Heart right ventricle (tissue), 16 donors: ENCODE measurements around the gene CDC25C. TPM values are rescaled to one million over a fixed set of nuclear protein-coding genes. Genes with fewer than 3 reads are reported as not detected.

Source experiments
- ATAC-seq, 8 donors: fragments of 200-7000 bp; cut with Tn5 transposase; one replicate each; pipeline ENCODE4 v1.9.1; 2020; ENCODE audit warnings: mild to moderate bottlenecking in 8 of 8, moderate library complexity in 8 of 8, moderate number of reproducible peaks in 1 of 8
- DNase-seq, 2 donors: peaks; one replicate each; pipeline ENCODE4 v3.0.0-alpha.2; 2020
- H3K27ac ChIP-seq, 10 donors: fragments of 200-600 bp; sonication (generic) in 2 of 10; one replicate each; pipeline versions ENCODE4 v1.5.0 to v1.8.0; 2020 to 2022; ENCODE audit warnings: mild to moderate bottlenecking in 3 of 10
- H3K27me3 ChIP-seq, 7 donors: fragments of 200-600 bp; one replicate each; pipeline ENCODE4 v1.8.0; 2021 to 2022; ENCODE audit warnings: mild to moderate bottlenecking in 2 of 7
- H3K36me3 ChIP-seq, 9 donors: fragments of 200-600 bp; sonication (generic) in 1 of 9; one replicate each; pipeline versions ENCODE4 v1.5.0 to v1.8.0; 2020 to 2022; ENCODE audit warnings: mild to moderate bottlenecking in 2 of 9
- H3K4me1 ChIP-seq, 9 donors: fragments of 200-600 bp; sonication (generic) in 1 of 9; one replicate each; pipeline versions ENCODE4 v1.5.0 to v1.8.0; 2020 to 2022; ENCODE audit warnings: mild to moderate bottlenecking in 4 of 9
- H3K4me3 ChIP-seq, 10 donors: fragments of 200-600 bp; sonication (generic) in 2 of 10; one replicate each; pipeline versions ENCODE4 v1.5.0 to v1.8.0; 2020 to 2022; ENCODE audit warnings: mild to moderate bottlenecking in 7 of 10, moderate library complexity in 2 of 10
- H3K9me3 ChIP-seq, 11 donors: fragments of 200-600 bp in 10 of 11; sonication (generic) in 2 of 11; one replicate each; pipeline versions ENCODE4 v1.5.0 to v1.8.0; 2013 to 2022; ENCODE audit warnings: mild to moderate bottlenecking in 2 of 11, control low read depth in 1 of 11, moderate library complexity in 1 of 11
- CTCF ChIP-seq, 9 donors: fragments of 200-600 bp; sonication (generic) in 2 of 9; IDR thresholded peaks; one replicate each; pipeline versions ENCODE4 v1.5.0 to v1.8.0; 2021 to 2022; ENCODE audit warnings: antibody characterized with exemption in 9 of 9, mild to moderate bottlenecking in 5 of 9, moderate library complexity in 1 of 9
- WGBS, 2 donors: extraction: QIAGEN DNeasy Blood & Tissue Kit; methylation state at CpG; one replicate each; pipeline ENCODE4 v1.1.7; 2013; ENCODE audit warnings: inconsistent platforms in 1 of 2; 5-methylcytosine and 5-hydroxymethylcytosine counted together
- intact Hi-C, 10 donors: fragments of 100-400 bp; cut with DNase I; formaldehyde crosslinking; loops; one replicate each; pipeline versions ENCODE4 v1.11.1 to v1.14.2; 2022
- polyA plus RNA-seq, 2 donors: library from polyadenylated mRNA; stranded (reverse); fragments of 200-250 nt; gene quantifications; one replicate each; pipeline ENCODE4 v1.2.3, GENCODE V29; 2013
- total RNA-seq, 10 donors: library from RNA; stranded (reverse); fragmentation: NEBNext Ultra II Directional in 3 of 10; extraction: Animal tissue kit (Norgen Biotek cat#: 25700) in 3 of 10; gene quantifications; one replicate each; pipeline versions ENCODE4 v1.2.1 to v1.2.4, GENCODE V29; 2021 to 2023
- donor health status: Arrhythmogenic right ventricular cardiomyopathy.
- donor health status: ischemic (EF 13 %, LVEDD 7.1; RV severe dilation, severe dysfunction).
- donor health status: healthy with polysubstance abuse.
- donor health status: DM: no; HTN: yes; CAD: no.
- donor health status: DM: no; HTN: no; CAD: no.
- donor health status: ischemic (EF 25% LVEDD 6.9; RV normal size, moderate dysfunction).
- donor health status: ischemic (EF 25% LVEDD 5.7; RV mildly dilated, moderate dysfunction).
- donor health status: healthy.
- donor health status: DM: yes; HTN: yes; CAD: no.
- donor health status: Ischemic cardiomyopathy.
- donor health status: ischemic (EF 35%, LVEDD 5.7; RV mildly dilated, moderate dysfunction).
- donor health status: nonischemic (EF 11% LVEDD 7.7; RV severe dilation, severe dysfunction).
- donor health status: DM: yes; HTN: yes; CAD: no.
- donor health status: PGD.
- donor health status: ischemic (EF 29% LVEDD 5.4; RV normal size, mild dysfunction).
- donor health status: nonischemic (EF 23%, LVEDD 6.1; RV moderate dilation, normal function).

The CDC25C gene
- total and polyA plus RNA-seq, 12 donors = 0.03 to 0.74 (median 0.37) TPM; not detected in 6

GRCh38 chr5:138289296-138289695 is 42.3 kb downstream of the CDC25C start:
- Histone ChIP-seq H3K27me3 (no peaks in the 10 kb centered on the region), H3K4me1 (peaks cover 0 to 4% (median 0%) of the 10 kb centered on the region in 9 donors), H3K9me3 (no peaks in the 10 kb centered on the region), H3K36me3 (peaks cover 0 to 8% (median 0%) of the 10 kb centered on the region in 9 donors), H3K27ac (no peak overlapping the region), H3K4me3 (no peak overlapping the region)
- ATAC-seq (no peak), DNase-seq (no peak)
- WGBS, 2 donors = 86 to 92% methylated on average over 3 of the region's 3 CpGs
- no peak for TF ChIP-seq CTCF (IDR thresholded peaks at IDR 0.05)
- intact Hi-C loops = loop anchor here in 2 of 10 donors (5.0 to 10.0 kb wide), 2 partner anchors 64 to 67 kb away; no protein-coding TSS in a partner anchor

- intact Hi-C loops = loop anchor here in 2 of 10 donors (5.0 to 10.0 kb wide), 2 partner anchors 62 to 65 kb away; no protein-coding TSS in a partner anchor
- Histone ChIP-seq H3K27me3 (no peaks in the 10 kb centered on the region), H3K36me3 (peaks cover 0 to 8% (median 0%) of the 10 kb centered on the region in 9 donors), H3K9me3 (no peaks in the 10 kb centered on the region), H3K27ac (no peak overlapping the region), H3K4me1 (peaks cover 0 to 4% (median 0%) of the 10 kb centered on the region in 9 donors), H3K4me3 (no peak overlapping the region)
- TF ChIP-seq CTCF (IDR thresholded peaks at IDR 0.05) = no peak
- WGBS, 2 donors = 96 to 97% methylated on average over 1 of the region's 1 CpG
- DNase-seq = no peak
- ATAC-seq = no peak
Observed at GRCh38 chr5:138287246-138287645, 44.4 kb downstream of the CDC25C start.

- no peaks in the 10 kb centered on the region for H3K27me3 ChIP-seq
- DNase-seq (peak in 1 of 2 donors; percentile 35), ATAC-seq (peak in 7 of 8 donors; percentile 67 to 90 (median 86))
- no peak overlapping the region for H3K27ac ChIP-seq
- intact Hi-C loops = loop anchor here in 9 of 10 donors (2.0 to 10.0 kb wide), 3 partner anchors 58 to 61 kb away; no protein-coding TSS in a partner anchor
- H3K4me3 ChIP-seq = no peak overlapping the region
- no peaks in the 10 kb centered on the region for H3K9me3 ChIP-seq
- H3K4me1 ChIP-seq = peaks cover 0 to 3% (median 0%) of the 10 kb centered on the region in 9 donors
- WGBS, 2 donors = 63 to 66% methylated on average over 7 of the region's 7 CpGs
- H3K36me3 ChIP-seq = peaks cover 0 to 8% (median 0%) of the 10 kb centered on the region in 9 donors
- peak; percentile 25 to 69 (median 54) for TF ChIP-seq CTCF (IDR thresholded peaks at IDR 0.05)
Observed at GRCh38 chr5:138282920-138283742, 48.5 kb downstream of the CDC25C start.

- no peak overlapping the region for H3K27ac ChIP-seq
- ATAC-seq (no peak), DNase-seq (no peak)
- peaks cover 0 to 10% (median 0%) of the 10 kb centered on the region in 9 donors for H3K4me1 ChIP-seq
- no peak overlapping the region for H3K4me3 ChIP-seq
- H3K27me3 ChIP-seq = peaks cover 0 to 5% (median 0%) of the 10 kb centered on the region in 7 donors
- no peak for TF ChIP-seq CTCF (IDR thresholded peaks at IDR 0.05)
- peaks cover 0 to 8% (median 0%) of the 10 kb centered on the region in 9 donors for H3K36me3 ChIP-seq
- intact Hi-C loops = loop anchor here in 4 of 10 donors (5.0 to 10.0 kb wide), 2 partner anchors 56 to 59 kb away; no protein-coding TSS in a partner anchor
- H3K9me3 ChIP-seq = no peaks in the 10 kb centered on the region
Observed at GRCh38 chr5:138280915-138281314, 50.7 kb downstream of the CDC25C start.
